Vagina (tissue), 2 donors: ENCODE measurements around the gene ZDHHC23.

Experiments
- CTCF ChIP-seq, 3 experiments: fragments of 450-650 bp in 2 of 3; fragments of 200-600 bp in 1 of 3; sonication (generic) in 1 of 3; IDR thresholded peaks; one replicate each; pipeline ENCODE4 v1.5.1; 2017 to 2019; ENCODE audit warnings: antibody characterized with exemption in 3 of 3, mild to moderate bottlenecking in 2 of 3, moderate library complexity in 2 of 3
- POLR2A ChIP-seq, 2 donors: fragments of 450-650 bp; IDR thresholded peaks; one replicate each; pipeline ENCODE4 v1.6.1; 2017; ENCODE audit warnings: antibody characterized with exemption in 2 of 2, mild to moderate bottlenecking in 2 of 2, moderate library complexity in 2 of 2
- POLR2AphosphoS5 ChIP-seq, 2 donors: sonication (generic); formaldehyde crosslinking; IDR thresholded peaks; one replicate each; pipeline ENCODE4 v1.9.0; 2017; ENCODE audit warnings: antibody characterized with exemption in 2 of 2, mild to moderate bottlenecking in 2 of 2, low read depth in 1 of 2; ENCODE audit not compliant: insufficient read depth in 1 of 2

DNA sequence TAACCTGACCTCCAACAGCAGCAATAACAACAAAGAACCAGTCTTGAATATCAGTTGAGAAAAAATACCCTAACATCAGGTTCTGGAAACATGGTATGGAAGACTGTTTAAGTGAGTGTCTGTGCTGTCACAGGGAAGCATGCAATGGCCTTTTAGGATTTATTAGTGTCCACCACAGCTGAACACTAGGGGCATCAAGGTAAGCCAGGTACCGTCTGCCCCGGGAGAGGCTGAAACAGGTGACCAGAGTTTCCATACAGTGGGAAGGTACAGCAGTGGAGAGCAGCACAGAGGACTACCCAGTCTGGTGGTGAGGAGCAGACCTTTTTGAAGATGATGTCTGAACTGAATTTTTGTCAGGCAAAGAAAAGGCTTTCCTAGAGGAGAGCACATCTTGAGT, 18.4 kb downstream of the ZDHHC23 start:
- TF ChIP-seq CTCF (IDR thresholded peaks at IDR 0.05) (no peak), POLR2AphosphoS5 (IDR thresholded peaks at IDR 0.05; ENCODE audit: insufficient read depth in 1 of 2, low read depth in 1 of 2) (no peak), POLR2A (IDR thresholded peaks at IDR 0.05) (no peak)
